H9 (cell line): ENCODE results near the gene BFSP1. TPM values are rescaled to one million over a fixed set of nuclear protein-coding genes. Genes with fewer than 3 reads are reported as not detected.

Experiments
- DNase-seq: peaks from one replicate; pipeline ENCODE4 v3.0.0-alpha.2; 2017
- H2AFZ ChIP-seq: one replicate; pipeline ENCODE4 v1.6.1; 2013; ENCODE audit warnings: mild to moderate bottlenecking, low read length, control low read depth, moderate library complexity
- H2AK5ac ChIP-seq: 2 replicates; pipeline ENCODE4 v1.6.1; 2013; ENCODE audit warnings: low read length, control low read depth, mixed read lengths; ENCODE audit not compliant: insufficient read length
- H2BK120ac ChIP-seq: one replicate; pipeline ENCODE4 v1.6.1; 2013; ENCODE audit warnings: low read depth, mild to moderate bottlenecking, low read length, control low read depth, inconsistent platforms; ENCODE audit not compliant: poor library complexity, severe bottlenecking
- H2BK12ac ChIP-seq: 2 replicates; pipeline ENCODE4 v1.6.1; 2013; ENCODE audit warnings: low read length, control low read depth, mixed read lengths, low read depth; ENCODE audit not compliant: insufficient read length
- H2BK15ac ChIP-seq: 2 replicates; pipeline ENCODE4 v1.6.1; 2013; ENCODE audit warnings: low read depth, low read length, control low read depth
- H2BK20ac ChIP-seq: one replicate; pipeline ENCODE4 v1.6.1; 2013; ENCODE audit warnings: low read depth, mild to moderate bottlenecking, low read length, control low read depth, inconsistent platforms; ENCODE audit not compliant: poor library complexity, severe bottlenecking
- H2BK5ac ChIP-seq: 2 replicates; pipeline ENCODE4 v1.6.1; 2013; ENCODE audit warnings: low read length, control low read depth, mixed read lengths; ENCODE audit not compliant: insufficient read length
- H3K14ac ChIP-seq: 2 replicates; pipeline ENCODE4 v1.6.1; 2013; ENCODE audit warnings: low read length, control low read depth; ENCODE audit not compliant: insufficient read depth
- H3K18ac ChIP-seq: 2 replicates; pipeline ENCODE4 v1.6.1; 2013; ENCODE audit warnings: low read depth, mild to moderate bottlenecking, mixed read lengths, low read length, control low read depth; ENCODE audit not compliant: insufficient read length
- H3K23ac ChIP-seq: 2 replicates; pipeline ENCODE4 v1.6.1; 2013; ENCODE audit warnings: low read length, control low read depth, mixed read lengths, low read depth; ENCODE audit not compliant: insufficient read length
- H3K23me2 ChIP-seq: 2 replicates; pipeline ENCODE4 v1.6.1; 2013; ENCODE audit warnings: low read depth, mild to moderate bottlenecking, mixed read lengths, low read length, control low read depth; ENCODE audit not compliant: insufficient read length, poor library complexity, severe bottlenecking
- H3K27ac ChIP-seq: 2 replicates; pipeline ENCODE4 v1.5.1; 2013; ENCODE audit warnings: low read length, control low read depth, mixed read lengths, low read depth; ENCODE audit not compliant: insufficient read length
- H3K27me3 ChIP-seq: 2 replicates; pipeline ENCODE4 v1.6.1; 2013; ENCODE audit warnings: low read length, control low read depth, inconsistent platforms; ENCODE audit not compliant: insufficient read depth
- H3K4ac ChIP-seq: 2 replicates; pipeline ENCODE4 v1.6.1; 2013; ENCODE audit warnings: low read depth, mild to moderate bottlenecking, control low read depth, inconsistent platforms, low read length, moderate library complexity
- H3K4me1 ChIP-seq: 2 replicates; pipeline ENCODE4 v1.6.1; 2013; ENCODE audit warnings: low read length, control low read depth, inconsistent platforms; ENCODE audit not compliant: insufficient read depth
- H3K4me2 ChIP-seq: 2 replicates; pipeline ENCODE4 v1.6.1; 2013; ENCODE audit warnings: low read length, control low read depth, mixed read lengths; ENCODE audit not compliant: insufficient read length, insufficient read depth
- H3K56ac ChIP-seq: 2 replicates; pipeline ENCODE4 v1.6.1; 2013; ENCODE audit warnings: low read depth, mild to moderate bottlenecking, mixed read lengths, low read length, control low read depth; ENCODE audit not compliant: insufficient read length
- H3K79me1 ChIP-seq: 2 replicates; pipeline ENCODE4 v1.6.1; 2013; ENCODE audit warnings: low read depth, mild to moderate bottlenecking, moderate library complexity, low read length, control low read depth, inconsistent platforms; ENCODE audit not compliant: insufficient read depth, poor library complexity, severe bottlenecking
- H3K79me2 ChIP-seq: 2 replicates; pipeline ENCODE4 v1.6.1; 2013; ENCODE audit warnings: low read length, control low read depth, inconsistent platforms; ENCODE audit not compliant: insufficient read depth
- H3K9ac ChIP-seq: 2 replicates; pipeline ENCODE4 v1.6.1; 2013; ENCODE audit warnings: low read length, control low read depth, mixed read lengths; ENCODE audit not compliant: insufficient read length; ENCODE audit errors: extremely low read depth
- H3K9me3 ChIP-seq: one replicate; pipeline ENCODE4 v1.6.1; 2013; ENCODE audit warnings: low read depth, low read length, inconsistent platforms; ENCODE audit not compliant: control insufficient read depth
- H3T11ph ChIP-seq: one replicate; pipeline ENCODE4 v1.6.1; 2013; ENCODE audit warnings: mild to moderate bottlenecking, low read length, control low read depth, inconsistent platforms
- H4K20me1 ChIP-seq: one replicate; pipeline ENCODE4 v1.6.1; 2013; ENCODE audit not compliant: control insufficient read depth, insufficient read length, insufficient read depth
- H4K5ac ChIP-seq: 2 replicates; pipeline ENCODE4 v1.6.1; 2013; ENCODE audit warnings: low read depth, mild to moderate bottlenecking, mixed read lengths, low read length, control low read depth; ENCODE audit not compliant: insufficient read length
- H4K8ac ChIP-seq: replicated peaks from 2 replicates; pipeline ENCODE4 v1.6.1; 2013; ENCODE audit warnings: low read length, control low read depth, mixed read lengths, low read depth; ENCODE audit not compliant: insufficient read length
- H4K91ac ChIP-seq: 2 replicates; pipeline ENCODE4 v1.6.1; 2013; ENCODE audit warnings: low read depth, mild to moderate bottlenecking, moderate library complexity, mixed read lengths, low read length, control low read depth; ENCODE audit not compliant: insufficient read length
- H3K27ac Mint-ChIP-seq, 3 experiments: 2 replicates in 2 of 3; 3 replicates in 1 of 3; pipeline ENCODE4 v1.8.0; 2020 to 2021; ENCODE audit warnings: mixed read lengths in 3 of 3, mild to moderate bottlenecking in 1 of 3, moderate library complexity in 1 of 3
- H3K27me3 Mint-ChIP-seq: 2 replicates; pipeline ENCODE4 v1.8.0; 2021; ENCODE audit warnings: low read depth, mild to moderate bottlenecking, moderate library complexity, mixed read lengths
- H3K36me3 Mint-ChIP-seq, 3 experiments: 2 replicates in 2 of 3; 3 replicates in 1 of 3; pipeline ENCODE4 v1.8.0; 2020 to 2021; ENCODE audit warnings: low read depth in 3 of 3, mixed read lengths in 3 of 3; ENCODE audit not compliant: insufficient read depth in 1 of 3
- H3K4me1 Mint-ChIP-seq, 2 experiments: 2 replicates each; pipeline ENCODE4 v1.8.0; 2020; ENCODE audit warnings: mixed read lengths in 2 of 2
- H3K4me3 Mint-ChIP-seq, 2 experiments: 2 replicates in 1 of 2; 3 replicates in 1 of 2; pipeline ENCODE4 v1.8.0; 2020 to 2021; ENCODE audit warnings: mild to moderate bottlenecking in 2 of 2, mixed read lengths in 2 of 2, moderate library complexity in 1 of 2
- H3K9me3 Mint-ChIP-seq, 2 experiments: 2 replicates in 1 of 2; 3 replicates in 1 of 2; pipeline ENCODE4 v1.8.0; 2020; ENCODE audit warnings: mild to moderate bottlenecking in 2 of 2, mixed read lengths in 2 of 2, moderate library complexity in 1 of 2
- CTCF ChIP-seq: fragments of 200-600 bp; sonication (generic); conservative IDR thresholded peaks from 3 replicates; pipeline ENCODE4 v1.8.0; 2021; ENCODE audit warnings: antibody characterized with exemption, mild to moderate bottlenecking
- WGBS: extraction: QIAGEN DNeasy Blood & Tissue Kit; methylation state at CpG from one replicate; pipeline ENCODE4 v1.1.7; 2013; ENCODE audit warnings: missing lambda C conversion rate, low lambda C conversion rate, mixed read lengths; ENCODE audit not compliant: insufficient read length; ENCODE audit errors: extremely low coverage; 5-methylcytosine and 5-hydroxymethylcytosine counted together
- total RNA-seq: library from RNA; stranded (reverse); gene quantifications from 2 replicates; pipeline ENCODE4 v1.2.1, GENCODE V29; 2021

BFSP1 gene
- total RNA-seq, 1 experiment from 2014 or later = 9.4 TPM

GRCh38 chr20:17536944-17537444 lies 5.8 kb upstream of the BFSP1 start:
- H3K79me1 ChIP-seq = no peaks in the 10 kb centered on the region
- H3K56ac ChIP-seq = no peak overlapping the region
- H3K9ac ChIP-seq = no peak overlapping the region
- H3K27ac ChIP-seq = no peak overlapping the region
- Mint-ChIP-seq H3K27me3 (no peaks in the 10 kb centered on the region), H3K9me3 (peaks cover 0 to 4% of the 10 kb centered on the region in 2 experiments; a peak in 3 of 5 replicates), H3K4me1 (peaks cover 22% of the 10 kb centered on the region in 2 experiments), H3K36me3 (peaks cover 0 to 2% (median 0%) of the 10 kb centered on the region in 3 experiments; a peak in 1 of 7 replicates), H3K4me3 (no peak overlapping the region), H3K27ac (peak overlapping the region in 1 of 3 experiments; percentile 40; a peak in 1 of 7 replicates)
- H2BK120ac ChIP-seq = no peak overlapping the region
- H2BK5ac ChIP-seq = no peak overlapping the region
- H3K79me2 ChIP-seq = no peaks in the 10 kb centered on the region
- no peak overlapping the region for H4K8ac ChIP-seq
- no peak overlapping the region for H3K18ac ChIP-seq
- no peaks in the 10 kb centered on the region for H3K27me3 ChIP-seq
- no peak overlapping the region for H2AK5ac ChIP-seq
- peak; percentile 95 for TF ChIP-seq CTCF
- H4K91ac ChIP-seq = no peak overlapping the region
- no peak overlapping the region for H3K14ac ChIP-seq
- DNase-seq = peak; percentile 92
- no peak overlapping the region for H2BK20ac ChIP-seq
- peaks cover 5% of the 10 kb centered on the region; the same call in 1 of the 2 replicates for H3K4me1 ChIP-seq
- no peak overlapping the region for H2AFZ ChIP-seq
- no CpG with 5 or more reads among the region's 6 CpGs for WGBS
- H3K9me3 ChIP-seq = no peaks in the 10 kb centered on the region
- H3K23me2 ChIP-seq = no peaks in the 10 kb centered on the region
- H2BK12ac ChIP-seq = no peak overlapping the region
- H2BK15ac ChIP-seq = no peak overlapping the region
- no peaks in the 10 kb centered on the region for H4K20me1 ChIP-seq
- H3K23ac ChIP-seq = no peak overlapping the region
- H3T11ph ChIP-seq = no peak overlapping the region
- no peak overlapping the region for H3K4me2 ChIP-seq
- no peak overlapping the region for H4K5ac ChIP-seq
- H3K4ac ChIP-seq = no peak overlapping the region
